Prostate gland (tissue), 2 donors: ENCODE results near the gene CCDC93.

Experiments used
- POLR2A ChIP-seq: fragments of 450-650 bp; IDR thresholded peaks from one replicate; pipeline ENCODE4 v1.6.1; 2016; ENCODE audit warnings: antibody characterized with exemption, mild to moderate bottlenecking
- POLR2AphosphoS5 ChIP-seq: sonication (generic); formaldehyde crosslinking; IDR thresholded peaks from one replicate; pipeline ENCODE4 v1.6.1; 2017; ENCODE audit warnings: antibody characterized with exemption
- TF ChIP-seq, protein P1 (sequence below), 4 experiments: fragments of 200-600 bp in 2 of 4; fragments of 450-650 bp in 2 of 4; sonication (generic) in 2 of 4; IDR thresholded peaks; 1 replicate in 3 of 4; 2 replicates in 1 of 4; pipeline ENCODE4 v1.5.1; 2016 to 2019; ENCODE audit warnings: antibody characterized with exemption in 4 of 4, mild to moderate bottlenecking in 2 of 4, moderate library complexity in 2 of 4

DNA sequence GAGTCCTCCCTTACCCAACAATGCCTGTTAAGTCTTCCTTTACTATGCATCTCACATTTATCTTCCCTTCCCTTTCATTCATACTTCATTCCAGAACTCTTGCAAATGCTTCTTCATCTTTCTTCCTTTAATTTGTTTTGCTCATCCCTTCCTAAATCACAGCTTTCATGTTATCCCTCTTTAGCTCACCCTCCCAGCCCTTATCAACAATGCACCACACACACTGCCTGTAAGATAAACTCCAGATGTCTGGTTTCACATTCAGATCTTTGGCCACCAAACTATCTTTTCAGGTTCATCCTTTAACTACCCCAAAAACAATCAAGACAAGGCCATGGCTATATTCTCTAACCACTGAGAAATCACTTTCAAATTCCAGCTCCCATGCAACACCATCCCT, 3.4 kb downstream of the CCDC93 start:
- TF ChIP-seq, protein P1, sequence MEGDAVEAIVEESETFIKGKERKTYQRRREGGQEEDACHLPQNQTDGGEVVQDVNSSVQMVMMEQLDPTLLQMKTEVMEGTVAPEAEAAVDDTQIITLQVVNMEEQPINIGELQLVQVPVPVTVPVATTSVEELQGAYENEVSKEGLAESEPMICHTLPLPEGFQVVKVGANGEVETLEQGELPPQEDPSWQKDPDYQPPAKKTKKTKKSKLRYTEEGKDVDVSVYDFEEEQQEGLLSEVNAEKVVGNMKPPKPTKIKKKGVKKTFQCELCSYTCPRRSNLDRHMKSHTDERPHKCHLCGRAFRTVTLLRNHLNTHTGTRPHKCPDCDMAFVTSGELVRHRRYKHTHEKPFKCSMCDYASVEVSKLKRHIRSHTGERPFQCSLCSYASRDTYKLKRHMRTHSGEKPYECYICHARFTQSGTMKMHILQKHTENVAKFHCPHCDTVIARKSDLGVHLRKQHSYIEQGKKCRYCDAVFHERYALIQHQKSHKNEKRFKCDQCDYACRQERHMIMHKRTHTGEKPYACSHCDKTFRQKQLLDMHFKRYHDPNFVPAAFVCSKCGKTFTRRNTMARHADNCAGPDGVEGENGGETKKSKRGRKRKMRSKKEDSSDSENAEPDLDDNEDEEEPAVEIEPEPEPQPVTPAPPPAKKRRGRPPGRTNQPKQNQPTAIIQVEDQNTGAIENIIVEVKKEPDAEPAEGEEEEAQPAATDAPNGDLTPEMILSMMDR (IDR thresholded peaks at IDR 0.05) = no peak
- TF ChIP-seq POLR2AphosphoS5 = no peak
- TF ChIP-seq POLR2A = no peak
